GM12874 (cell line): ENCODE results near the gene DENND11.

ENCODE experiments used
- CTCF ChIP-seq: IDR thresholded peaks from 2 replicates; pipeline ENCODE4 v1.5.1; 2011; ENCODE audit warnings: low read depth, mild to moderate bottlenecking, control low read depth, low read length, moderate library complexity; ENCODE audit not compliant: insufficient read depth

The DENND11 gene

GRCh38 chr7:141691540-141691939 is 10.4 kb downstream of the DENND11 start:
- TF ChIP-seq CTCF = no peak

GRCh38 chr7:141688043-141688442 is 13.9 kb downstream of the DENND11 start:
- TF ChIP-seq CTCF = no peak

GRCh38 chr7:141686670-141687069 is 15.3 kb downstream of the DENND11 start:
- no peak for TF ChIP-seq CTCF

- TF ChIP-seq CTCF = no peak
Observed at GRCh38 chr7:141686074-141686473, 15.9 kb downstream of the DENND11 start.

- TF ChIP-seq CTCF = no peak
Observed at GRCh38 chr7:141685285-141686023, 16.5 kb downstream of the DENND11 start.

- no peak for TF ChIP-seq CTCF
Observed at GRCh38 chr7:141679014-141679413, 23.0 kb downstream of the DENND11 start.

- TF ChIP-seq CTCF = no peak
Observed at GRCh38 chr7:141676618-141677017, 25.3 kb downstream of the DENND11 start.
